ENCODE measurements around the gene CHERP. TPM values are rescaled to one million over a fixed set of nuclear protein-coding genes. Genes with fewer than 3 reads are reported as not detected.
"Not testable (repeated sequence)": the region's sequence is repeated elsewhere in the genome, so short reads cannot be mapped to it uniquely, and the experiment has no call there.

CHERP gene
- total RNA-seq, 1 experiment from 2014 or later, result 14.3 TPM

GRCh38 chr19:16508546-16508945, 33.7 kb downstream of the CHERP start:
- no peak for DNase-seq
- Histone ChIP-seq H3K27me3 (ENCODE audit: control insufficient read depth, insufficient read depth, low read length) (no peaks in the 10 kb centered on the region), H3K4me3 (ENCODE audit: insufficient read depth, low read depth, low read length) (no peak overlapping the region), H3K36me3 (replicated peaks; ENCODE audit: control insufficient read depth, insufficient read depth, low read length) (0 out of 2 replicates have a peak, but pooled peaks cover 2% of the 10 kb centered on the region)

- DNase-seq, result no peak
- H3K4me3 ChIP-seq (ENCODE audit: insufficient read depth, low read depth, low read length), result no peak overlapping the region
- no peaks in the 10 kb centered on the region for H3K27me3 ChIP-seq (ENCODE audit: control insufficient read depth, insufficient read depth, low read length)
- no peaks in the 10 kb centered on the region; the same call in 1 of the 2 replicates for H3K36me3 ChIP-seq (replicated peaks; ENCODE audit: control insufficient read depth, insufficient read depth, low read length)
Measured at GRCh38 chr19:16506961-16507360, 35.3 kb downstream of the CHERP start.

- not testable (repeated sequence) for H3K27me3 ChIP-seq (ENCODE audit: control insufficient read depth, insufficient read depth, low read length); H3K36me3 ChIP-seq (replicated peaks; ENCODE audit: control insufficient read depth, insufficient read depth, low read length); DNase-seq; H3K4me3 ChIP-seq (ENCODE audit: insufficient read depth, low read depth, low read length)
Measured at GRCh38 chr19:16506161-16506560, 36.1 kb downstream of the CHERP start.

GRCh38 chr19:16504271-16504670, 38.0 kb downstream of the CHERP start:
- Histone ChIP-seq H3K4me3 (ENCODE audit: insufficient read depth, low read depth, low read length) (no peak overlapping the region), H3K36me3 (replicated peaks; ENCODE audit: control insufficient read depth, insufficient read depth, low read length) (peaks cover 2% of the 10 kb centered on the region)
- DNase-seq, result no peak

GRCh38 chr19:16497837-16498236, 44.4 kb downstream of the CHERP start:
- DNase-seq, result no peak
- Histone ChIP-seq H3K4me3 (ENCODE audit: insufficient read depth, low read depth, low read length) (no peak overlapping the region), H3K36me3 (replicated peaks; ENCODE audit: control insufficient read depth, insufficient read depth, low read length) (peaks cover 2% of the 10 kb centered on the region), H3K27me3 (ENCODE audit: control insufficient read depth, insufficient read depth, low read length) (no peaks in the 10 kb centered on the region)

More at GRCh38 chr19:16504271-16504670, 38.0 kb downstream of the CHERP start:
- no peaks in the 10 kb centered on the region for H3K27me3 ChIP-seq (ENCODE audit: control insufficient read depth, insufficient read depth, low read length)

- no peak for DNase-seq
- Histone ChIP-seq H3K27me3 (ENCODE audit: control insufficient read depth, insufficient read depth, low read length) (no peaks in the 10 kb centered on the region), H3K36me3 (replicated peaks; ENCODE audit: control insufficient read depth, insufficient read depth, low read length) (peaks cover 2% of the 10 kb centered on the region), H3K4me3 (ENCODE audit: insufficient read depth, low read depth, low read length) (no peak overlapping the region)
Measured at GRCh38 chr19:16497042-16497441, 45.2 kb downstream of the CHERP start.

GRCh38 chr19:16496613-16496983, 45.6 kb downstream of the CHERP start:
- no peak for DNase-seq
- no peaks in the 10 kb centered on the region for H3K27me3 ChIP-seq (ENCODE audit: control insufficient read depth, insufficient read depth, low read length)
- peak overlapping the region; percentile 71 for H3K4me3 ChIP-seq (ENCODE audit: insufficient read depth, low read depth, low read length)
- peaks cover 2% of the 10 kb centered on the region for H3K36me3 ChIP-seq (replicated peaks; ENCODE audit: control insufficient read depth, insufficient read depth, low read length)

GRCh38 chr19:16495982-16496612, 46.1 kb downstream of the CHERP start, which contains the start of the genes C19orf44 and CALR3:
TSS of gene C19orf44 (plus strand) at chr19:16496394. CDS start at chr19:16500793, 4,399 bp downstream.
TSS of gene CALR3 (minus strand) at chr19:16496167. CDS start at chr19:16496129, 38 bp downstream.
- no peaks in the 10 kb centered on the region for H3K27me3 ChIP-seq (ENCODE audit: control insufficient read depth, insufficient read depth, low read length)
- peak within 1 kb of the TSS; percentile 71 for H3K4me3 ChIP-seq (ENCODE audit: insufficient read depth, low read depth, low read length)
- DNase-seq, result peak; percentile 97
- H3K36me3 ChIP-seq (replicated peaks; ENCODE audit: control insufficient read depth, insufficient read depth, low read length), result peaks cover under 1% of the 10 kb centered on the region; the same call in 1 of the 2 replicates

- H3K36me3 ChIP-seq (replicated peaks; ENCODE audit: control insufficient read depth, insufficient read depth, low read length); H3K27me3 ChIP-seq (ENCODE audit: control insufficient read depth, insufficient read depth, low read length); DNase-seq; H3K4me3 ChIP-seq (ENCODE audit: insufficient read depth, low read depth, low read length): not testable (repeated sequence)
Measured at GRCh38 chr19:16486476-16486875, 55.8 kb downstream of the CHERP start.

- no peaks in the 10 kb centered on the region for H3K27me3 ChIP-seq (ENCODE audit: control insufficient read depth, insufficient read depth, low read length)
- DNase-seq, result no peak
- H3K36me3 ChIP-seq (replicated peaks; ENCODE audit: control insufficient read depth, insufficient read depth, low read length), result no peaks in the 10 kb centered on the region
- H3K4me3 ChIP-seq (ENCODE audit: insufficient read depth, low read depth, low read length), result no peak overlapping the region
Measured at GRCh38 chr19:16482745-16483144, 59.5 kb downstream of the CHERP start.

GRCh38 chr19:16477311-16477710, 64.9 kb downstream of the CHERP start:
- no peak for DNase-seq
- Histone ChIP-seq H3K4me3 (ENCODE audit: insufficient read depth, low read depth, low read length) (no peak overlapping the region), H3K36me3 (replicated peaks; ENCODE audit: control insufficient read depth, insufficient read depth, low read length) (no peaks in the 10 kb centered on the region), H3K27me3 (ENCODE audit: control insufficient read depth, insufficient read depth, low read length) (no peaks in the 10 kb centered on the region)

GRCh38 chr19:16476401-16476800, 65.8 kb downstream of the CHERP start:
- no peak for DNase-seq
- H3K4me3 ChIP-seq (ENCODE audit: insufficient read depth, low read depth, low read length), result no peak overlapping the region
- H3K36me3 ChIP-seq (replicated peaks; ENCODE audit: control insufficient read depth, insufficient read depth, low read length), result no peaks in the 10 kb centered on the region
- no peaks in the 10 kb centered on the region for H3K27me3 ChIP-seq (ENCODE audit: control insufficient read depth, insufficient read depth, low read length)

- DNase-seq, result no peak
- Histone ChIP-seq H3K27me3 (ENCODE audit: control insufficient read depth, insufficient read depth, low read length) (no peaks in the 10 kb centered on the region), H3K4me3 (ENCODE audit: insufficient read depth, low read depth, low read length) (no peak overlapping the region), H3K36me3 (replicated peaks; ENCODE audit: control insufficient read depth, insufficient read depth, low read length) (no peaks in the 10 kb centered on the region)
Measured at GRCh38 chr19:16473875-16474392, 68.3 kb downstream of the CHERP start.

- no peak for DNase-seq
- Histone ChIP-seq H3K4me3 (ENCODE audit: insufficient read depth, low read depth, low read length) (no peak overlapping the region), H3K36me3 (replicated peaks; ENCODE audit: control insufficient read depth, insufficient read depth, low read length) (no peaks in the 10 kb centered on the region), H3K27me3 (ENCODE audit: control insufficient read depth, insufficient read depth, low read length) (no peaks in the 10 kb centered on the region)
Measured at GRCh38 chr19:16472992-16473391, 69.2 kb downstream of the CHERP start.

- not testable (repeated sequence) for DNase-seq
Measured at GRCh38 chr19:16472559-16472899, 69.7 kb downstream of the CHERP start.

More at GRCh38 chr19:16472559-16472899, 69.7 kb downstream of the CHERP start:
- not testable (repeated sequence) for H3K36me3 ChIP-seq (replicated peaks; ENCODE audit: control insufficient read depth, insufficient read depth, low read length); H3K27me3 ChIP-seq (ENCODE audit: control insufficient read depth, insufficient read depth, low read length)
- peak overlapping the region; percentile 73 for H3K4me3 ChIP-seq (ENCODE audit: insufficient read depth, low read depth, low read length)

Data from H7 (cell line).